ENCODE data around the gene AGT. TPM values are rescaled to one million over a fixed set of nuclear protein-coding genes. Genes with fewer than 3 reads are reported as not detected.

The AGT gene
- total RNA-seq, 1 experiment from 2014 or later = 0.93 TPM

GRCh38 chr1:230706887-230707731 lies 6.8 kb downstream of the AGT start:
- intact Hi-C loops (cut with micrococcal nuclease) = no loop called here
- Histone ChIP-seq H3K79me2 (ENCODE audit: insufficient read depth, low read length) (no peaks in the 10 kb centered on the region), H3K36me3 (ENCODE audit: control insufficient read depth in 1 of 2, insufficient read depth in 2 of 2, low read length in 2 of 2) (no peaks in the 10 kb centered on the region), H2AFZ (ENCODE audit: low read depth, low read length, poor library complexity, severe bottlenecking) (no peak overlapping the region), H3K4me2 (ENCODE audit: low read length) (no peak overlapping the region), H3K4me3 (replicated peaks in 1 of 2; ENCODE audit: low read depth in 1 of 2, low read length in 2 of 2) (no peak overlapping the region), H3K4me1 (ENCODE audit: control insufficient read depth in 1 of 2, insufficient read depth in 2 of 2, low read length in 2 of 2) (peaks cover 14 to 16% of the 10 kb centered on the region in 2 experiments), H3K9me3 (ENCODE audit: control insufficient read depth in 1 of 2, insufficient read depth in 1 of 2, low read depth in 1 of 2, low read length in 2 of 2) (no peaks in the 10 kb centered on the region), H3K9ac (ENCODE audit: low read length) (no peak overlapping the region), H3K27ac (ENCODE audit: low read depth, low read length) (no peak overlapping the region), H3K9me2 (ENCODE audit: insufficient read depth) (no peaks in the 10 kb centered on the region), H3K27me3 (ENCODE audit: insufficient read depth, low read length) (no peaks in the 10 kb centered on the region), H4K20me1 (ENCODE audit: insufficient read depth) (no peaks in the 10 kb centered on the region)
- BruUV-seq (replicated peaks) = no TSS peak
- ChIA-PET POLR2A (no interaction called here), CTCF (no interaction called here), RAD21 (ENCODE audit: low non-redundant PET in 1 of 2, low total read pairs in 2 of 2, uncharacterized antibody in 2 of 2, unreplicated experiment in 2 of 2) (no interaction called here)
- DNase-seq (ENCODE audit: low read depth, low spot score) = no peak
- TF ChIP-seq RAD21 (IDR thresholded peaks at IDR 0.05; ENCODE audit: low read depth) = no peak
- TF ChIP-seq EGR1 (IDR thresholded peaks at IDR 0.05; ENCODE audit: low read depth) = no peak
- no peak for TF ChIP-seq EZH2phosphoT487 (IDR thresholded peaks at IDR 0.05; ENCODE audit: borderline replicate concordance)
- no peak for TF ChIP-seq ZBTB33 (IDR thresholded peaks at IDR 0.05; ENCODE audit: extremely low read depth, insufficient replicate concordance, low read length)
- TF ChIP-seq REST (IDR thresholded peaks at IDR 0.05; ENCODE audit: low read depth) = no peak
- TF ChIP-seq CBX3 (IDR thresholded peaks at IDR 0.05; ENCODE audit: low read depth) = no peak
- TF ChIP-seq ZNF274 (IDR thresholded peaks at IDR 0.05; ENCODE audit: low read depth, low read length) = no peak
- no peak for TF ChIP-seq FOSL1 (IDR thresholded peaks at IDR 0.05; ENCODE audit: low read depth)
- TF ChIP-seq SP1 (IDR thresholded peaks at IDR 0.05; ENCODE audit: low read depth) = no peak
- no peak for TF ChIP-seq SRF (IDR thresholded peaks at IDR 0.05; ENCODE audit: low read depth)
- TF ChIP-seq CEBPB (IDR thresholded peaks at IDR 0.05; ENCODE audit: low read depth) = no peak
- no peak for TF ChIP-seq POLR2AphosphoS5 (IDR thresholded peaks at IDR 0.05; ENCODE audit: low read depth, low read length)
- no peak for TF ChIP-seq YY1 (IDR thresholded peaks at IDR 0.05; ENCODE audit: extremely low read depth, insufficient replicate concordance, low read depth, low read length)
- TF ChIP-seq SIN3A (IDR thresholded peaks at IDR 0.05; ENCODE audit: low read depth) = no peak
- ATAC-seq = no peak
